ENCODE measurements around the gene SLC25A2. TPM values are rescaled to one million over a fixed set of nuclear protein-coding genes. Genes with fewer than 3 reads are reported as not detected.
A peak's percentile ranks its signal among the peaks of the same experiment; 100 is the strongest.

Gene SLC25A2
- total and polyA plus RNA-seq, 2 of the 13 experiments (the other 11 are each of a cell fraction or from before 2014, with no cell fraction given) = 0.13 TPM; not detected in 1

DNA sequence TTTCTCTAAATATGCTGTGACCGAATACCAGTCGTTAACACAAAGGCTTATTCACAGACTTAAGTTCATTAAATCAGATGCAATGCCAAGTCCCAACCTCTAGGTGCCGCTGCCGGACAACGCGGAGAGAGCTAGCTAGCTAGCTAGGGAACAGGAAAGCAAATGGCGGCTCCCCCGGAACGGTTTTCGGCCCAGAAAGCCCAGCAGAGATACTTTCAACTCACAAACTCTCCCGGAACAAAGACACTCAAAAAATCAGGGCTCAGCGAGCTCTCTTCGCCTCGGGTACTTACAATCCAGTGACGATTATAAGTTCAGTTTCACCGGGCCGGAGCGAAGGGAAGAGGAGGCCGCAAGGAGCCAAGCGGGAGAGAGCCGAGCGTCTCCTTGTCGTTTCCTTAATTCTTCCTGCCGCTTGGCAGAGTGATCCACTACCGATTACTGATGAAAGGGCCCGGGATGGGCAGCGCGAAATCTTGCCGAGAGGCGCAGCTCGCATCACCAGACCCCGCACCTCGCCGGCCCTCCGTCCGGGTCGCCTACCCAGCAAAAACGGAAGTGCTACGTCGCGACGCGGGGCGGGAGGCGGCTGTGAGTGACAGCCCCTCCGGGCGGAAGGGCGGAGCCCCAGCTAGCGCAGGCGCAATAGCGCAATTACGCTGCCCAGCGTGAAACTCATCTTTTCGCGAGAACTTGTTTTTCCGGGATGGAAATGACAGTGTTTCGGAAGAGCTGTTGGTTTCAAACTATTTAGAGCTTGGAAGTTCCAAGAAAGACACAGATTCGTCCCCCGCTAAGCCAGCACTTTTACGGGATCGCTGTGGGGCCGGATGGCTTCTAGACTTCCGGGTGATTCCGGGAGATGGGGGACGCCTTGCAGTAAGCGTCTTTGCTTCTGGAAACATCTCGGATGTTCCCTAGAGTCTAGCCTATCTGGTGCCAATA lies 16.6 kb upstream of the SLC25A2 start, which contains the start of gene TAF7 (continued):
- TF ChIP-seq REXO4 (CRISPR knock-in tag; IDR thresholded peaks at IDR 0.05; ENCODE audit: borderline replicate concordance) = no peak
- TF ChIP-seq, protein P1, sequence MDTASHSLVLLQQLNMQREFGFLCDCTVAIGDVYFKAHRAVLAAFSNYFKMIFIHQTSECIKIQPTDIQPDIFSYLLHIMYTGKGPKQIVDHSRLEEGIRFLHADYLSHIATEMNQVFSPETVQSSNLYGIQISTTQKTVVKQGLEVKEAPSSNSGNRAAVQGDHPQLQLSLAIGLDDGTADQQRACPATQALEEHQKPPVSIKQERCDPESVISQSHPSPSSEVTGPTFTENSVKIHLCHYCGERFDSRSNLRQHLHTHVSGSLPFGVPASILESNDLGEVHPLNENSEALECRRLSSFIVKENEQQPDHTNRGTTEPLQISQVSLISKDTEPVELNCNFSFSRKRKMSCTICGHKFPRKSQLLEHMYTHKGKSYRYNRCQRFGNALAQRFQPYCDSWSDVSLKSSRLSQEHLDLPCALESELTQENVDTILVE (CRISPR knock-in tag; IDR thresholded peaks at IDR 0.05) = no peak; the same call in 1 of the 2 replicates
- TF ChIP-seq TRAFD1 (CRISPR knock-in tag; IDR thresholded peaks at IDR 0.05; ENCODE audit: borderline replicate concordance) = no peak
- TF ChIP-seq, protein P2, sequence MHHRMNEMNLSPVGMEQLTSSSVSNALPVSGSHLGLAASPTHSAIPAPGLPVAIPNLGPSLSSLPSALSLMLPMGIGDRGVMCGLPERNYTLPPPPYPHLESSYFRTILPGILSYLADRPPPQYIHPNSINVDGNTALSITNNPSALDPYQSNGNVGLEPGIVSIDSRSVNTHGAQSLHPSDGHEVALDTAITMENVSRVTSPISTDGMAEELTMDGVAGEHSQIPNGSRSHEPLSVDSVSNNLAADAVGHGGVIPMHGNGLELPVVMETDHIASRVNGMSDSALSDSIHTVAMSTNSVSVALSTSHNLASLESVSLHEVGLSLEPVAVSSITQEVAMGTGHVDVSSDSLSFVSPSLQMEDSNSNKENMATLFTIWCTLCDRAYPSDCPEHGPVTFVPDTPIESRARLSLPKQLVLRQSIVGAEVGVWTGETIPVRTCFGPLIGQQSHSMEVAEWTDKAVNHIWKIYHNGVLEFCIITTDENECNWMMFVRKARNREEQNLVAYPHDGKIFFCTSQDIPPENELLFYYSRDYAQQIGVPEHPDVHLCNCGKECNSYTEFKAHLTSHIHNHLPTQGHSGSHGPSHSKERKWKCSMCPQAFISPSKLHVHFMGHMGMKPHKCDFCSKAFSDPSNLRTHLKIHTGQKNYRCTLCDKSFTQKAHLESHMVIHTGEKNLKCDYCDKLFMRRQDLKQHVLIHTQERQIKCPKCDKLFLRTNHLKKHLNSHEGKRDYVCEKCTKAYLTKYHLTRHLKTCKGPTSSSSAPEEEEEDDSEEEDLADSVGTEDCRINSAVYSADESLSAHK (CRISPR knock-in tag; IDR thresholded peaks at IDR 0.05; ENCODE audit: borderline replicate concordance) = no peak
- TF ChIP-seq ZMYM3 (CRISPR knock-in tag; IDR thresholded peaks at IDR 0.05) = no peak
- peak; percentile 84 for TF ChIP-seq THAP11 (CRISPR knock-in tag; IDR thresholded peaks at IDR 0.05)
- no peak for TF ChIP-seq ZNF468 (CRISPR knock-in tag; IDR thresholded peaks at IDR 0.05)
- no peak for TF ChIP-seq HES4 (CRISPR knock-in tag; IDR thresholded peaks at IDR 0.05; ENCODE audit: borderline replicate concordance)
- 0 out of 2 replicates have a peak, but pooled peaks have one; percentile 26 for TF ChIP-seq SALL2 (CRISPR knock-in tag; IDR thresholded peaks at IDR 0.05)
- no peak for TF ChIP-seq THYN1 (CRISPR knock-in tag; IDR thresholded peaks at IDR 0.05; ENCODE audit: borderline replicate concordance, low read depth)
- peak; percentile 59; the same call in 1 of the 2 replicates for TF ChIP-seq ZNF724P (CRISPR knock-in tag; IDR thresholded peaks at IDR 0.05; ENCODE audit: borderline replicate concordance)
- TF ChIP-seq ZNF354B (CRISPR knock-in tag; IDR thresholded peaks at IDR 0.05) = no peak
- no peak for TF ChIP-seq NR2F2 (IDR thresholded peaks at IDR 0.05; ENCODE audit: borderline replicate concordance, low read depth)
- 0 out of 2 replicates have a peak, but pooled peaks have one; percentile 14 for TF ChIP-seq RORA (CRISPR knock-in tag; IDR thresholded peaks at IDR 0.05)
- TF ChIP-seq XRCC5 (optimal IDR thresholded peaks at IDR 0.05; ENCODE audit: low read length) = peak; percentile 48
- TF ChIP-seq FOXK1 (CRISPR knock-in tag; IDR thresholded peaks at IDR 0.05; ENCODE audit: borderline replicate concordance, low read depth) = peak; percentile 46; the same call in 1 of the 2 replicates
- TF ChIP-seq ZNF296 (CRISPR knock-in tag; conservative IDR thresholded peaks at IDR 0.05) = no peak
- peak; percentile 52; the same call in 1 of the 2 replicates for TF ChIP-seq MYC (CRISPR knock-in tag; IDR thresholded peaks at IDR 0.05; ENCODE audit: borderline replicate concordance)
- no peak for TF ChIP-seq TCF7L2 (IDR thresholded peaks at IDR 0.05; ENCODE audit: low read depth, low read length)
- peak; percentile 91 for TF ChIP-seq SPEN (CRISPR knock-in tag; IDR thresholded peaks at IDR 0.05; ENCODE audit: low read depth)
- no peak for TF ChIP-seq ZNF510 (CRISPR knock-in tag; IDR thresholded peaks at IDR 0.05; ENCODE audit: low read depth)
- 0 out of 2 replicates have a peak, but pooled peaks have one; percentile 22 for TF ChIP-seq DNMT1 (CRISPR knock-in tag; IDR thresholded peaks at IDR 0.05)
- no peak for TF ChIP-seq ZNF235 (CRISPR knock-in tag; IDR thresholded peaks at IDR 0.05; ENCODE audit: borderline replicate concordance)
- TF ChIP-seq ZFP82 (CRISPR knock-in tag; IDR thresholded peaks at IDR 0.05; ENCODE audit: borderline replicate concordance) = peak; percentile 88
